WTC11 (cell line): Measurements from ENCODE around the gene BOD1L2. TPM values are rescaled to one million over a fixed set of nuclear protein-coding genes. Genes with fewer than 3 reads are reported as not detected.

Source experiments
- ATAC-seq: fragments of 200-7000 bp; cut with Tn5 transposase; 2 replicates; pipeline ENCODE4 v1.10.0; 2021; ENCODE audit warnings: mild to moderate bottlenecking, moderate library complexity
- CTCF ChIA-PET: fragments of 300-600 bp; sonication (Branson Sonifier 250); formaldehyde crosslinking; loops from one replicate; lab custom pipeline; 2021; ENCODE audit warnings: antibody characterized with exemption; lab: Charles Lee
- POLR2A ChIA-PET: fragments of 350-600 bp; sonication (Branson Sonifier 250); formaldehyde crosslinking; loops from one replicate; lab custom pipeline; 2021; ENCODE audit warnings: antibody characterized with exemption; lab: Charles Lee
- DNase-seq: peaks from one replicate; pipeline ENCODE4 v3.0.0; 2021; ENCODE audit warnings: low spot score
- H3K27ac Mint-ChIP-seq: 2 replicates; pipeline ENCODE4 v1.8.0; 2021; ENCODE audit warnings: mixed read lengths
- H3K27me3 Mint-ChIP-seq: 2 replicates; pipeline ENCODE4 v1.8.0; 2021; ENCODE audit warnings: low read depth, mild to moderate bottlenecking, moderate library complexity, mixed read lengths
- H3K36me3 Mint-ChIP-seq: 2 replicates; pipeline ENCODE4 v1.8.0; 2021; ENCODE audit warnings: mixed read lengths
- H3K4me1 Mint-ChIP-seq: 2 replicates; pipeline ENCODE4 v1.8.0; 2022; ENCODE audit warnings: mixed read lengths
- H3K4me3 Mint-ChIP-seq: 2 replicates; pipeline ENCODE4 v1.8.0; 2021; ENCODE audit warnings: mild to moderate bottlenecking, moderate library complexity, mixed read lengths
- H3K9me3 Mint-ChIP-seq: 2 replicates; pipeline ENCODE4 v1.8.0; 2021; ENCODE audit warnings: mixed read lengths
- AFF4 ChIP-seq: sonication (generic); formaldehyde crosslinking; IDR thresholded peaks from 2 replicates; pipeline ENCODE4 v1.8.1; 2023; ENCODE audit warnings: mild to moderate bottlenecking, missing genetic modification reagents, borderline replicate concordance
- ARID4B ChIP-seq: sonication (generic); formaldehyde crosslinking; IDR thresholded peaks from 2 replicates; pipeline ENCODE4 v1.8.0; 2023; ENCODE audit warnings: missing genetic modification reagents, mild to moderate bottlenecking, borderline replicate concordance
- ATF6 ChIP-seq: sonication (generic); formaldehyde crosslinking; IDR thresholded peaks from 2 replicates; pipeline ENCODE4 v1.8.1; 2023; ENCODE audit warnings: mild to moderate bottlenecking, missing genetic modification reagents
- CDX4 ChIP-seq: fragments of 250-450 bp; sonication (Bioruptor Pico); IDR thresholded peaks from 2 replicates; pipeline ENCODE4 v1.9.0; 2021; ENCODE audit warnings: moderate library complexity, mild to moderate bottlenecking, inconsistent platforms, borderline replicate concordance
- ERG ChIP-seq: fragments of 250-450 bp; sonication (Bioruptor Pico); IDR thresholded peaks from 2 replicates; pipeline ENCODE4 v1.8.0; 2021; ENCODE audit warnings: mild to moderate bottlenecking
- FOXP1 ChIP-seq: sonication (generic); formaldehyde crosslinking; IDR thresholded peaks from 2 replicates; pipeline ENCODE4 v1.8.0; 2022; ENCODE audit warnings: missing genetic modification reagents, mild to moderate bottlenecking, moderate library complexity, borderline replicate concordance
- GTF2I ChIP-seq: fragments of 250-450 bp; sonication (Bioruptor Pico); conservative IDR thresholded peaks from 2 replicates; pipeline ENCODE4 v1.4.0; 2021; ENCODE audit warnings: mild to moderate bottlenecking
- MLX ChIP-seq: sonication (generic); formaldehyde crosslinking; IDR thresholded peaks from 2 replicates; pipeline ENCODE4 v1.8.1; 2023; ENCODE audit warnings: mild to moderate bottlenecking, missing genetic modification reagents, moderate library complexity
- MXD4 ChIP-seq: fragments of 250-450 bp; sonication (Bioruptor Pico); IDR thresholded peaks from 2 replicates; pipeline ENCODE4 v1.8.0; 2021; ENCODE audit warnings: mild to moderate bottlenecking, moderate library complexity, borderline replicate concordance
- NFYB ChIP-seq: sonication (generic); formaldehyde crosslinking; conservative IDR thresholded peaks from 2 replicates; pipeline ENCODE4 v1.8.0; 2022; ENCODE audit warnings: low read depth, missing genetic modification reagents
- SMAD4 ChIP-seq: sonication (generic); formaldehyde crosslinking; IDR thresholded peaks from 2 replicates; pipeline ENCODE4 v1.8.0; 2022; ENCODE audit warnings: mild to moderate bottlenecking, missing genetic modification reagents
- SOX15 ChIP-seq: fragments of 250-450 bp; sonication (Bioruptor Pico); IDR thresholded peaks from 2 replicates; pipeline ENCODE4 v1.9.0; 2021; ENCODE audit warnings: mild to moderate bottlenecking
- ZNF281 ChIP-seq: sonication (generic); formaldehyde crosslinking; IDR thresholded peaks from 2 replicates; pipeline ENCODE4 v1.8.0; 2023; ENCODE audit warnings: mild to moderate bottlenecking, missing genetic modification reagents
- total RNA-seq: library from RNA; stranded (reverse); gene quantifications from 3 replicates; pipeline ENCODE4 v1.2.3, GENCODE V29; 2021

BOD1L2 gene
- total RNA-seq, 1 experiment from 2014 or later, result not detected

- Mint-ChIP-seq H3K4me3 (no peak overlapping the region), H3K9me3 (peaks cover 20% of the 10 kb centered on the region), H3K4me1 (peaks cover 30% of the 10 kb centered on the region), H3K27me3 (peaks cover 6% of the 10 kb centered on the region), H3K27ac (no peak overlapping the region), H3K36me3 (no peaks in the 10 kb centered on the region; the same call in 1 of the 2 replicates)
- no peak for ATAC-seq
- DNase-seq, result no peak
- ChIA-PET CTCF (no interaction called here), POLR2A (no interaction called here)
- TF ChIP-seq GTF2I (CRISPR knock-in tag), result no peak
- no peak for TF ChIP-seq ARID4B (CRISPR knock-in tag)
- TF ChIP-seq ZNF281 (CRISPR knock-in tag), result no peak
- no peak for TF ChIP-seq AFF4 (CRISPR knock-in tag)
- TF ChIP-seq FOXP1 (CRISPR knock-in tag), result no peak
- TF ChIP-seq MXD4, result no peak
- TF ChIP-seq ERG (CRISPR knock-in tag), result no peak
- TF ChIP-seq SOX15 (CRISPR knock-in tag), result no peak
- no peak for TF ChIP-seq CDX4 (CRISPR knock-in tag)
Measured at GRCh38 chr18:57154191-57154830, 7.4 kb downstream of the BOD1L2 start.

GRCh38 chr18:57164401-57164800 is 17.5 kb downstream of the BOD1L2 start:
- Mint-ChIP-seq H3K27me3 (peaks cover 3% of the 10 kb centered on the region; the same call in 1 of the 2 replicates), H3K36me3 (no peaks in the 10 kb centered on the region), H3K9me3 (peaks cover 34% of the 10 kb centered on the region), H3K4me3 (no peak overlapping the region), H3K27ac (no peak overlapping the region), H3K4me1 (no peaks in the 10 kb centered on the region)
- POLR2A ChIA-PET, result no interaction called here
- DNase-seq (no peak), ATAC-seq (no peak)
- TF ChIP-seq ATF6 (no peak), NFYB (CRISPR knock-in tag) (no peak), MLX (CRISPR knock-in tag) (no peak), SMAD4 (no peak)
- CTCF ChIA-PET, result no interaction called here
